GM12864 (cell line): ENCODE results near the gene TOP2B.

ENCODE experiments used
- DNase-seq: peaks from one replicate; pipeline ENCODE4 v3.0.0-alpha.2; 2011; ENCODE audit warnings: low read depth
- H3K4me3 ChIP-seq: 2 replicates; pipeline ENCODE4 v1.5.1; 2011; ENCODE audit warnings: mild to moderate bottlenecking, low read depth, low read length, control low read depth
- CTCF ChIP-seq: IDR thresholded peaks from 2 replicates; pipeline ENCODE4 v1.5.1; 2011; ENCODE audit warnings: low read depth, mild to moderate bottlenecking, moderate library complexity, low read length, control low read depth, inconsistent platforms; ENCODE audit errors: missing control alignments

The TOP2B gene

GRCh38 chr3:25619382-25619781, 45.3 kb downstream of the TOP2B start:
- no peak for DNase-seq
- TF ChIP-seq CTCF = no peak
- H3K4me3 ChIP-seq = no peak overlapping the region

- TF ChIP-seq CTCF = no peak
- H3K4me3 ChIP-seq = no peak overlapping the region
- DNase-seq = no peak
These were observed 46.7 kb downstream of the TOP2B start for GRCh38 chr3:25618028-25618427.

GRCh38 chr3:25611193-25611592, 53.5 kb downstream of the TOP2B start:
- no peak for TF ChIP-seq CTCF
- no peak for DNase-seq
- H3K4me3 ChIP-seq = no peak overlapping the region

GRCh38 chr3:25610779-25611178, 53.9 kb downstream of the TOP2B start:
- TF ChIP-seq CTCF = no peak
- H3K4me3 ChIP-seq = no peak overlapping the region
- DNase-seq = no peak

GRCh38 chr3:25610167-25610566, 54.5 kb downstream of the TOP2B start:
- no peak for TF ChIP-seq CTCF

GRCh38 chr3:25604107-25604805, 60.5 kb downstream of the TOP2B start:
- TF ChIP-seq CTCF = no peak
- H3K4me3 ChIP-seq = no peak overlapping the region
- no peak for DNase-seq

More at GRCh38 chr3:25610167-25610566, 54.5 kb downstream of the TOP2B start:
- DNase-seq = no peak
- no peak overlapping the region for H3K4me3 ChIP-seq

GRCh38 chr3:25603703-25604102, 61.0 kb downstream of the TOP2B start:
- TF ChIP-seq CTCF = no peak
- DNase-seq = no peak
- no peak overlapping the region for H3K4me3 ChIP-seq
